ENCODE data around the gene CBX8. TPM values are rescaled to one million over a fixed set of nuclear protein-coding genes. Genes with fewer than 3 reads are reported as not detected.

The CBX8 gene
- total and polyA plus RNA-seq, 7 experiments from 2014 or later = 0.96 to 11.9 (median 2.7) TPM

DNA sequence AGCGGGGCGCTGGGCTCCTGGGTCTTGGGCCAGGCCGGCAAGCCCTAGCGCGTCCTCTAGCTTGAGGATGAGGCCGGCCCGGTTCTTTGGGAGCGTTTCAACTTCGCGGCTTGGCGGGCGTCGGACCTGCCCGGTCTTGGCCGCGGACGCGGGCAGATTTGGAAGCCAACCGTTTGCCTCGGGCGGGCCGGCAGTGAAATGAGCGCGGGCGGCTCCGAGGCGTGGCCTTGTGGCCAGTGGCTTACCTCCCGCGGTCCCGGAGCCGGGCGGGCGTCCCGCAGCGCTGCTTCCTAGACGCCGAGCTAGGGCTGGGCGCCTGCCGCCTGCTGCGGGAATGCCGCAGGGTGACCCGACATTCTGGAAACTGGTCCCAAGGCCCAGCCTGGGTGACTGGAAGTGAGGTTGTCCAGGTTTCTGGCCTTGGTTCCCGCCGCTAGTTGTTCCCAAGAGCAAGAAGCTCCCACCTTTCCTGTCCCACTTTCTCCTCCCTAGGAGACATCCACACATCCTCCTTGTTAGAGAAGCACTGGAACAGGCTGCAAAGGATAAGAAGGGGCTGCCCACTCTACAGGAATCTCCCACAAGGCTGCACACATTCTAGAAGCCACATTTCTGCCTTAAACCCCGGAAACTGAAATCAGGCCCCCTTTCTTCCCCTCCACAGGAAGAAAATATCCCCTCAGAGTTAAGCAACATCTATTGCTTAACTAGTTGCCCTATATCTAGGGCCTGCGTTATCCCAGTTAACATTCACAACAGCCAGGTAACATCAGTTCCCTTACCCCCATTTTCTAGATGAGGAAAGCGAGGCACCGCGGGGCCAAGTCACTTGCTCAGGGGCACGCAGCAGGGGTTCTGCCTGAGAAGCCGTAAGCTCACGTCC lies 4.5 kb upstream of the CBX8 start:
- intact Hi-C loops (cut with micrococcal nuclease) = no loop called here
- H3K36me3 Mint-ChIP-seq = peaks cover 0 to 13% (median 0%) of the 10 kb centered on the region in 5 donors
- peaks cover 38 to 55% of the 10 kb centered on the region in 2 donors for H3K4me1 ChIP-seq (ENCODE audit: control insufficient read depth in 2 of 2, insufficient read depth in 2 of 2, low read length in 2 of 2)
- peak overlapping the region in 7 of 9 donors; percentile 19 to 62 (median 47) for H3K27ac Mint-ChIP-seq
- H3K4me3 Mint-ChIP-seq = peak overlapping the region in 3 of 10 donors; percentile 26 to 69 (median 58)
- ChIA-PET CTCF (no interaction called here), POLR2A (interaction anchor here (1.0 to 2.0 kb wide), 5 partner anchors 10 to 194 kb away, joined by 3 to 11 read pairs (median 6); partner anchors contain the start of gene CBX4)
- no peaks in the 10 kb centered on the region for H3K36me3 ChIP-seq (ENCODE audit: control insufficient read depth in 2 of 3, insufficient read depth in 3 of 3, low read length in 3 of 3)
- H3K4me1 Mint-ChIP-seq = peaks cover 20 to 66% (median 45%) of the 10 kb centered on the region in 7 donors
- H3K27ac ChIP-seq (ENCODE audit: low read depth, low read length) = no peak overlapping the region
- H3K9me3 ChIP-seq (ENCODE audit: control insufficient read depth in 2 of 3, low read length in 3 of 3) = peaks cover 0 to 4% (median 0%) of the 10 kb centered on the region in 3 experiments
- no peak for ATAC-seq
- peaks cover 39 to 71% (median 51%) of the 10 kb centered on the region in 5 donors for H3K27me3 Mint-ChIP-seq
- peaks cover 0 to 23% (median 3%) of the 10 kb centered on the region in 11 donors for H3K9me3 Mint-ChIP-seq
- H3K4me3 ChIP-seq (ENCODE audit: low read length) = no peak overlapping the region
- peaks cover 47 to 71% of the 10 kb centered on the region in 2 donors for H3K27me3 ChIP-seq (ENCODE audit: control insufficient read depth in 2 of 2, insufficient read depth in 2 of 2, low read length in 2 of 2)
- DNase-seq = no peak

DNA sequence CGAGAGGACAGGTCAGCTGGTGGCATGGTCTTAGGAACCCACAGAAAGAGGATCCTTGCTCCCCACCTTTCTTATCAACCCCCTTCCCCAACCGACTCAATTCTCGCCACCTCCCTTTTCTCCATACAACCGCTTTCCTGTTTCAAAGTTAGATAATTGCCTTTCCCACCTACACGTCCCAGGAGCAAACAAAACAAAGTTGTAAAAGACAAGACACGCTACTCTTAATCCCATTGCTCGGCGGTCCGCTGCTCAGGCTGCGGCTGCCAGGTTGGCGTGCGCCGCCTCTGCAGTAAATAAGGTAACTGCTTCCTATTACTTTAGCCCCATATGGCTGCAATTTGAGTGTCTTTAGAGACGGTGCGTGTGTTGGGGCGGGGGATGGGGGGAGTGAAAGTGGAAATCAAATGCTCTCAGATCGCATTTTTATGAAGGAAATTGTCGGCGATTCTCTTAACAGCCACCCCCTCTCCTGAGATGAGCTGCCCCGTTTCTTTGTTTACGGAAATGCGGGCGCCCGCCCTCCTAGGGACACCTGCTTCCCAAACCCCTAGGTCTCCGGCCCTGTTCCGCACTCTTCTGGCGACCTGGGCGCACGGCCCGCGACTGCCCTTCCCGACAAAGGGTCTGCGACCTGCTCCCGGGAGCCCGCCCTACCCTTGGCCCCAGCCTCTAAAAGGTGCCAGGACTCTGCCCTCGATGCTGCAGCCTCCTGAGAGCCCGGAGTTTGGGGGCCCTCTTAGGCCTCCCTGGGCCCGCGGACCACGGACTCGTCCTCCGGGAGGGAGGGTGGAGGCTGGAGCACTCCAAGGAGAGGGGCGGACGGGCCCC lies 3.7 kb upstream of the CBX8 start:
- DNase-seq = peak in 6 of 9 donors; percentile 35 to 58 (median 48)
- Mint-ChIP-seq H3K27me3 (peaks cover 32 to 66% (median 45%) of the 10 kb centered on the region in 5 donors), H3K4me1 (peaks cover 24 to 72% (median 50%) of the 10 kb centered on the region in 7 donors), H3K36me3 (peaks cover 0 to 15% (median 0%) of the 10 kb centered on the region in 5 donors), H3K27ac (peak overlapping the region in 6 of 9 donors; percentile 48 to 87 (median 85)), H3K9me3 (peaks cover 0 to 19% (median 3%) of the 10 kb centered on the region in 11 donors), H3K4me3 (peak overlapping the region; percentile 43 to 84 (median 74))
- peaks cover 0 to 4% (median 0%) of the 10 kb centered on the region in 3 experiments for H3K9me3 ChIP-seq (ENCODE audit: control insufficient read depth in 2 of 3, low read length in 3 of 3)
- H3K27me3 ChIP-seq (ENCODE audit: control insufficient read depth in 2 of 2, insufficient read depth in 2 of 2, low read length in 2 of 2) = peaks cover 44 to 63% of the 10 kb centered on the region in 2 donors
- POLR2A ChIA-PET = interaction anchor here (1.0 to 2.4 kb wide), 6 partner anchors 7 to 195 kb away, joined by 3 to 16 read pairs (median 8); partner anchors contain the start of gene CBX4
- CTCF ChIA-PET = no interaction called here
- H3K4me3 ChIP-seq (ENCODE audit: low read length) = no peak overlapping the region
- no peaks in the 10 kb centered on the region for H3K36me3 ChIP-seq (ENCODE audit: control insufficient read depth in 2 of 3, insufficient read depth in 3 of 3, low read length in 3 of 3)
- intact Hi-C loops (cut with micrococcal nuclease) = no loop called here
- H3K27ac ChIP-seq (ENCODE audit: low read depth, low read length) = no peak overlapping the region
- no peak for ATAC-seq
- peaks cover 46 to 60% of the 10 kb centered on the region in 2 donors for H3K4me1 ChIP-seq (ENCODE audit: control insufficient read depth in 2 of 2, insufficient read depth in 2 of 2, low read length in 2 of 2)

DNA sequence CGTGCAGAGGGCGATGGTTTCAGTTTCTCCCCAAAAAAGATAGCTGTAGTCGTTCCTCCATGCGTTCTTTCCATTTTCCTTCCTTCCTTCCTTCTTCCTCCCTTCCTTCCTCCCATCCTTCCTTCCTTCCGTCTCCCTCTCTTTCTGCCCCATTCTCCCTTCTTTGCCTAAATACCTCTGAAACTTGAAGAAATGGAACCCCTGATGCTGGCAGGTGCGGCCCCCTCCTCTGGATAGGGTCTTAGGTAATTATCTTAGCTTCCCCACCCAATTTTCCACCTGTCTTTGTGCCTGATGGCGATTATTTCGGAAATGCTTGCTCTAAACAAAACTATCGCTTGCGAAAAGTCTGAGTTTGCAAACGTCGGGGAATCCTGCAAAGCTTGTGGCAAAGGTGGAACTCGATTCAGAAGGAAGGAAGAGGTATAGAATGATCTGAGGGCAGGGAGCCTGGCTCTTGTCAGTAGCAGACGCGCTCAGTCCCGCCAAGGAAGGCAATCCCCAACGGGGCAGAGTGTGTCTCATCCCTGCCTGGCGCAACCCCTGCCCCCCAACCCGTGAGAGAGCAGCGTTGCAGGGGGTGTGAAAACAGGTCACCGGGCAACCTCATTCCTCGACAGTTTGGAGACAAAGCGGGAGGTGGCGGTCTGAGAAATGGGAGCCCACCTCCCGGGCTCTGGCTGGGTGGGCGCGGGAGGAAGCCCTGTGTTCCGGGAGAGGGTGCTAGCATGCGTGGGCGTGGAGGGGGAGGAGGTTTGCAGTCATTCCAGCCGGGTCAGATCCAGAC lies 2.9 kb upstream of the CBX8 start:
- ChIA-PET POLR2A (interaction anchor here (0.6 to 3.7 kb wide), 8 partner anchors 8 to 196 kb away, joined by 3 to 19 read pairs (median 6); partner anchors contain the start of gene CBX4), CTCF (no interaction called here)
- ATAC-seq (no peak), DNase-seq (peak in 2 of 9 donors; percentile 22 to 24)
- Mint-ChIP-seq H3K27ac (peak overlapping the region in 8 of 9 donors; percentile 55 to 86 (median 74)), H3K27me3 (peaks cover 24 to 58% (median 37%) of the 10 kb centered on the region in 5 donors), H3K4me1 (peaks cover 23 to 64% (median 42%) of the 10 kb centered on the region in 7 donors), H3K9me3 (peaks cover 0 to 15% (median 3%) of the 10 kb centered on the region in 11 donors), H3K4me3 (peak overlapping the region; percentile 8 to 77 (median 63)), H3K36me3 (peaks cover 0 to 15% (median 0%) of the 10 kb centered on the region in 5 donors)
- Histone ChIP-seq H3K27ac (ENCODE audit: low read depth, low read length) (no peak overlapping the region), H3K27me3 (ENCODE audit: control insufficient read depth in 2 of 2, insufficient read depth in 2 of 2, low read length in 2 of 2) (peaks cover 44 to 55% of the 10 kb centered on the region in 2 donors), H3K4me3 (ENCODE audit: low read length) (no peak overlapping the region), H3K9me3 (ENCODE audit: control insufficient read depth in 2 of 3, low read length in 3 of 3) (peaks cover 0 to 4% (median 0%) of the 10 kb centered on the region in 3 experiments), H3K4me1 (ENCODE audit: control insufficient read depth in 2 of 2, insufficient read depth in 2 of 2, low read length in 2 of 2) (peaks cover 44 to 55% of the 10 kb centered on the region in 2 donors), H3K36me3 (ENCODE audit: control insufficient read depth in 2 of 3, insufficient read depth in 3 of 3, low read length in 3 of 3) (peaks cover 0 to 6% (median 0%) of the 10 kb centered on the region in 3 experiments)
- intact Hi-C loops (cut with micrococcal nuclease) = loop anchor here in 1 of 2 donors (5.0 kb wide), 2 partner anchors 52 to 238 kb away; partner anchors contain the start of genes CCDC40 and TBC1D16

DNA sequence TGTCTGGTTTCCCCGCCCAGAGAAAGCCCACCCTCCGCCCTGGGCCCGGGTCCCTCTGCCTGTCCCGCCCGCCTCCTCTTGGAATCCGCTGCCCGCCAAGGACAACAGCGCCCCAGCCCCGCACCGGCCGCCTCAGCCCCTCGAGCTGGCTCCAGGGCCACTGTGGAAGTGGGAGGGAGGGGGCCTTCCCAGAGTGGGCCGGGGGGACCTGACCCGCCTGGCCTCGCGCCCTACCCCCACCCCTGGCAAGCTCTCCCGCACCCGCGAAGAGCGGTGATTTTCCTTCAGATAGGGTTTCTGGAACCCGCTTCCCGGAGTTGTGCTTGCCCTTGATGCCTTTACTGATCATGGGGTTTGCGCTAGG lies 2.3 kb upstream of the CBX8 start:
- H3K27me3 ChIP-seq (ENCODE audit: control insufficient read depth in 2 of 2, insufficient read depth in 2 of 2, low read length in 2 of 2) = peaks cover 44 to 51% of the 10 kb centered on the region in 2 donors
- Mint-ChIP-seq H3K27me3 (peaks cover 19 to 53% (median 32%) of the 10 kb centered on the region in 5 donors), H3K4me3 (peak overlapping the region; percentile 8 to 77 (median 60)), H3K27ac (peak overlapping the region in 5 of 9 donors; percentile 58 to 86 (median 80)), H3K4me1 (peaks cover 17 to 58% (median 37%) of the 10 kb centered on the region in 7 donors), H3K36me3 (peaks cover 0 to 13% (median 0%) of the 10 kb centered on the region in 5 donors), H3K9me3 (peaks cover 0 to 11% (median 2%) of the 10 kb centered on the region in 11 donors)
- ATAC-seq = no peak
- no peak overlapping the region for H3K4me3 ChIP-seq (ENCODE audit: low read length)
- ChIA-PET CTCF (no interaction called here), POLR2A (interaction anchor here (0.6 to 3.7 kb wide), 7 partner anchors 9 to 43 kb away, joined by 3 to 19 read pairs (median 5); partner anchors contain the start of gene CBX4)
- peaks cover 0 to 4% (median 0%) of the 10 kb centered on the region in 3 experiments for H3K9me3 ChIP-seq (ENCODE audit: control insufficient read depth in 2 of 3, low read length in 3 of 3)
- intact Hi-C loops (cut with micrococcal nuclease) = loop anchor here in 1 of 2 donors (5.0 kb wide), 2 partner anchors 52 to 238 kb away; partner anchors contain the start of genes CCDC40 and TBC1D16
- no peak overlapping the region for H3K27ac ChIP-seq (ENCODE audit: low read depth, low read length)
- H3K36me3 ChIP-seq (ENCODE audit: control insufficient read depth in 2 of 3, insufficient read depth in 3 of 3, low read length in 3 of 3) = peaks cover 0 to 9% (median 0%) of the 10 kb centered on the region in 3 experiments
- peaks cover 38 to 50% of the 10 kb centered on the region in 2 donors for H3K4me1 ChIP-seq (ENCODE audit: control insufficient read depth in 2 of 2, insufficient read depth in 2 of 2, low read length in 2 of 2)
- peak in 2 of 9 donors; percentile 25 to 30 for DNase-seq

DNA sequence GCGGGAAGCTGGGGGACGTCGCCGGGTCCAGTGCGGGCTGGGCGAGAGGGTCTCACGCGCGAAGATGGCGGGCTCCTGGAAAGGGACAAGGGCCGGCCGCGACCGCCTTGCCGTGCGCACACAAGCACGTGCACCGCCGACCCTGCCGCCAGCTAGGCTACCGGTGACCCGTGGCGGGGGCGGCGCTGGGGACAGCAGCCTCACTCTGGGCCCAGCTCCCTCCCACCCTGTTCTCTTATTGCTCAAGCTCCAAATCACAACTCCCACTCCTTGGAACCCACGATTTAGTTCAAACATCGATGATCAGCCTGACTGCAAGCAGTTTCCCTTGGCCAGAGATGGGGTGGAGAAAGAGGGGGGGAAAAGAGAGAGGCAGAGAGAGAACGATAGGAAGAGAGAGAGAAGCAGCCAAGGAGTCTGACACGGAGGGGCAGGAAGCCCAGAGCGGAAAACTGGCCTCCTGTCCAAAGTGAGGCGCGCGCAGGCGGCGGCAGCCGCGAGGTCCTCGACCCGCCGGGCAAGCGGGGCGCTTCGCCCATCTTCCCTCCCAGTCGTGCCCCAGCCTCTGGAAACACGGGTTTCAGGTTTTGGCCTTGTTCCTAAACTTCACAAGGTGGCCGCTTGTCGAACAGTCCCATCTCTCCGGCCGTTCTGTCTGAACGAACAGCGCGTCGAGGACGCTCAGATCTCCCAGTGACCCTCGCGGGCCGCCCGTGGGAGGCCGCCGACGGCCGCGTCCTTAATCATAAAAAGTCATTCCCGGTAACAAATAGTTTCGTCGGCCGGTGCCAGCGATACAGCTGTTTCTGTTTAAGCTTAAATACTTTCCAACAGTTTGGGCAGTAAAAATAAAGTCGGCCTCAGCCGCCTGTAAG lies 1.7 kb upstream of the CBX8 start:
- peak overlapping the region in 7 of 9 donors; percentile 28 to 81 (median 70) for H3K27ac Mint-ChIP-seq
- peaks cover 19 to 53% (median 32%) of the 10 kb centered on the region in 5 donors for H3K27me3 Mint-ChIP-seq
- H3K4me3 Mint-ChIP-seq = peak overlapping the region; percentile 56 to 80 (median 68)
- DNase-seq (peak in 3 of 9 donors; percentile 21 to 37 (median 24)), ATAC-seq (no peak)
- peaks cover 0 to 13% (median 0%) of the 10 kb centered on the region in 5 donors for H3K36me3 Mint-ChIP-seq
- H3K4me3 ChIP-seq (ENCODE audit: low read length) = peak overlapping the region; percentile 20
- H3K36me3 ChIP-seq (ENCODE audit: control insufficient read depth in 2 of 3, insufficient read depth in 3 of 3, low read length in 3 of 3) = peaks cover 0 to 9% (median 0%) of the 10 kb centered on the region in 3 experiments
- peaks cover 0 to 8% (median under 1%) of the 10 kb centered on the region in 11 donors for H3K9me3 Mint-ChIP-seq
- peaks cover 34 to 43% of the 10 kb centered on the region in 2 donors for H3K4me1 ChIP-seq (ENCODE audit: control insufficient read depth in 2 of 2, insufficient read depth in 2 of 2, low read length in 2 of 2)
- H3K27me3 ChIP-seq (ENCODE audit: control insufficient read depth in 2 of 2, insufficient read depth in 2 of 2, low read length in 2 of 2) = peaks cover 40 to 46% of the 10 kb centered on the region in 2 donors
- H3K27ac ChIP-seq (ENCODE audit: low read depth, low read length) = no peak overlapping the region
- peaks cover 17 to 55% (median 37%) of the 10 kb centered on the region in 7 donors for H3K4me1 Mint-ChIP-seq
- CTCF ChIA-PET = no interaction called here
- POLR2A ChIA-PET = interaction anchor here (0.7 to 3.7 kb wide), 8 partner anchors 9 to 194 kb away, joined by 3 to 19 read pairs (median 4); partner anchors contain the start of gene CBX4
- H3K9me3 ChIP-seq (ENCODE audit: control insufficient read depth in 2 of 3, low read length in 3 of 3) = peaks cover 0 to under 1% (median 0%) of the 10 kb centered on the region in 3 experiments
- intact Hi-C loops (cut with micrococcal nuclease) = loop anchor here in 1 of 2 donors (5.0 kb wide), 2 partner anchors 51 to 239 kb away; partner anchors contain the start of genes CCDC40 and TBC1D16

All from naive thymus-derived CD4-positive, alpha-beta T cell (primary cell).